HL-60 (cell line): ENCODE data around the gene DPP4.

Experiments used
- DNase-seq, 2 experiments: peaks; one replicate each; pipeline ENCODE4 v3.0.0-alpha.2; 2010 to 2020; ENCODE audit warnings: low read depth in 1 of 2, low spot score in 1 of 2
- H3K27ac ChIP-seq: fragments of 250-450 bp; sonication (Bioruptor Pico); replicated peaks from 2 replicates; pipeline ENCODE4 v1.5.1; 2020; ENCODE audit warnings: mild to moderate bottlenecking, moderate library complexity
- H3K27me3 ChIP-seq: fragments of 250-450 bp; sonication (Bioruptor Pico); 2 replicates; pipeline ENCODE4 v1.5.1; 2021; ENCODE audit warnings: mild to moderate bottlenecking, moderate library complexity; ENCODE audit not compliant: insufficient read depth, poor library complexity, severe bottlenecking
- H3K4me3 ChIP-seq: replicated peaks from 2 replicates; pipeline ENCODE4 v1.5.1; 2011; ENCODE audit warnings: mild to moderate bottlenecking, control low read depth, low read length; ENCODE audit not compliant: insufficient read depth
- CTCF ChIP-seq: IDR thresholded peaks from one replicate; pipeline ENCODE4 v1.5.1; 2011; ENCODE audit warnings: low read length, control low read depth, inconsistent platforms; ENCODE audit not compliant: insufficient read depth
- GABPA ChIP-seq: IDR thresholded peaks from 2 replicates; pipeline ENCODE4 v1.6.1; 2012; ENCODE audit warnings: low read depth
- POLR2AphosphoS5 ChIP-seq: IDR thresholded peaks from 2 replicates; pipeline ENCODE4 v1.6.1; 2012; ENCODE audit warnings: low read depth
- REST ChIP-seq: IDR thresholded peaks from 2 replicates; pipeline ENCODE4 v1.6.1; 2012; ENCODE audit warnings: low read depth; ENCODE audit not compliant: insufficient replicate concordance
- SPI1 ChIP-seq: IDR thresholded peaks from 2 replicates; pipeline ENCODE4 v1.6.1; 2012; ENCODE audit warnings: low read depth, mild to moderate bottlenecking, borderline replicate concordance

DPP4 gene

GRCh38 chr2:162070228-162070936 lies 3.6 kb downstream of the DPP4 start:
- H3K4me3 ChIP-seq = no peak overlapping the region
- TF ChIP-seq REST (no peak), CTCF (no peak), SPI1 (no peak), POLR2AphosphoS5 (no peak), GABPA (no peak)

GRCh38 chr2:162069267-162069903 lies 4.6 kb downstream of the DPP4 start:
- H3K27ac ChIP-seq = no peak overlapping the region
- no peak for DNase-seq
- no peak overlapping the region for H3K4me3 ChIP-seq
- peaks cover 10% of the 10 kb centered on the region for H3K27me3 ChIP-seq
- TF ChIP-seq GABPA (no peak), SPI1 (no peak), CTCF (no peak), POLR2AphosphoS5 (no peak), REST (no peak)

More at GRCh38 chr2:162070228-162070936, 3.6 kb downstream of the DPP4 start:
- Histone ChIP-seq H3K27ac (no peak overlapping the region), H3K27me3 (peaks cover 18% of the 10 kb centered on the region)
- no peak for DNase-seq

GRCh38 chr2:162067596-162067995 lies 6.4 kb downstream of the DPP4 start:
- Histone ChIP-seq H3K27me3 (no peaks in the 10 kb centered on the region), H3K27ac (no peak overlapping the region), H3K4me3 (no peak overlapping the region)
- DNase-seq = no peak
- TF ChIP-seq POLR2AphosphoS5 (no peak), CTCF (no peak), SPI1 (no peak), REST (no peak), GABPA (no peak)
